Fibroblast of upper back skin (primary cell): Measurements from ENCODE around the gene PGAP2.
"Not testable (repeated sequence)": the region's sequence is repeated elsewhere in the genome, so short reads cannot be mapped to it uniquely, and the experiment has no call there.

Experiments used
- DNase-seq: peaks from one replicate; pipeline ENCODE4 v3.0.0-alpha.2; 2013

PGAP2 gene

DNA sequence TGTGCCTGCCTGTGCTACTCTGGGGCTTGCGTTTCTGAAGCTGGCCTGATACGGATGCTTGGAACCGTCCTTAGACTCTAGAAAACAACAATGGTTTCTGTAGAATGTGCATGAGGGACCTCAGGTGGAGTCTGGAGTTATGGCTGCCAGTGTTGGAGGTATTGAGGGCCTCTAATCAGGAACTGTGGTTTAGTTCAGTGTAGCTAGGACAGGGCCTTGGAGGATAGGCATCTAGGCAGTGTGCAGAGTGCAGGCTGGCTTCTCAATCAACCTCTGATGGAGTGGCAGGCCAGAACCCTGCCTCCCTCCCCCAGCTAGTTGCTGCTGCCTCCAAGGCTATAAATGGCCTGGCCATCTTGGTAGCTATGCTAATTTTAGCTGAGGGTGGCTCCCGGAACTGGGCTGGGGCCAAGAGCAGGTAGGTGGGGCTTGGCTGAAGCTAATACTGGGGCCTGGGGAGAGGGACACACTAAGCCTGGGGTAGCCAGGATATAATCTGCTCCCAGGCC is 51.1 kb downstream of the PGAP2 start:
- no peak for DNase-seq

DNA sequence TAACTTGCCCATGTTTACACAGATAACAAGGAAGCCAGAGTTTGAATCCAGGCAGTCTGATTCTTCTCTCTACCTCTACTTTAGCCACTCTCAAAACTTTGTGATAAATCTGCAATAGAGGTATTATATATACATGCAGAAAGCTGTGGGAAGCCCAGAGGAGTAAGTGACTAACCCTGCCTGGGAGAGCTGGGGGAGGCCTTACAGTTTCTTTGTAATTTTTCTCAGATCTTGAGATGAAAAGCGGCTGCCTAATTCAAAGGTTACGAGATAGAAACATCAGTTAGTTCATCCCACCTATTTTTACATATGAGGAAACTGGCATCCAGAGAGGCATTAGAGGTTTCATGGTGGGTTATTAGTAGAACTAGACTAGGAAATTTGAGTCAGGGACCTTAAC is 52.0 kb downstream of the PGAP2 start:
- no peak for DNase-seq

GRCh38 chr11:3860898-3861393 is 52.6 kb downstream of the PGAP2 start:
- DNase-seq = not testable (repeated sequence)

DNA sequence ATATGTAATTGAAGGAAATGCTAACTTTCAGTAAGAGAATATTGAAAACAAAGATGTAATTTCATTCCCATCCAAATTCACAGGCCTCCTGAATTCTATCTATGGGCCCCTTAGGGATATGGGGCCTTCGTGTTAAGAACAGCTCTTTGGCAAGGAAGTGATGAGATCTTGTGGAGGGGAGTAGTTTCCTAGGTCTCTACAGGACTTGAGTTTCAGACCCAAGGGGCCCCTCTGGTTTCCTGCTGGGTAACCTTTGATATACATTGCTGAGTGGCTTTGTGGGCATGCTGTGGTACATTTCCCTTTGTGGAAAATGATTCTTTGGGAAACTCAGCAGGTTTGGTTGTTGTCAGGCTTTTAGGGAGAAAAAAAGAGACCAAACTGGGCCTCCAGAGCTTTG is 53.3 kb downstream of the PGAP2 start:
- DNase-seq = peak; percentile 22

- peak; percentile 62 for DNase-seq
Observed at GRCh38 chr11:3865388-3866193, 57.2 kb downstream of the PGAP2 start.

GRCh38 chr11:3866206-3866605 is 57.8 kb downstream of the PGAP2 start:
- no peak for DNase-seq

DNA sequence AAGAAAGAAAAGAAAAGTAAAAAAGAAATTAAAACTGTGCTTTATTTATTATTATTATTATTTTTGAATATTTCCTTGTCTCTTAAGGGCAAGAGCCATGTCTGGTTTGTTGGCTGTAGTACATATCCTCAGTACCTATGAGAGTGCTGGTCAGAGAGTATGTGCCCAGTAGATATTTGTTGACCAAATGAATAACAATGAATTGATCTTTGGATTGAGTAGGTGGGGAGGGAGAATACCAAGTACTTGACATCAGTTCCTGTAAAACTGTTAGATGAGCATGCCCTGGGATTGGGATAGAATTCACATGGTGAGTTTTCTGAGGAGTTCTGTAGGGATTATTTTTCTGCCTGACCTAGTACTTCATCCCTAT is 58.5 kb downstream of the PGAP2 start:
- DNase-seq = no peak

- no peak for DNase-seq
Observed at GRCh38 chr11:3867209-3868091, 59.1 kb downstream of the PGAP2 start.

DNA sequence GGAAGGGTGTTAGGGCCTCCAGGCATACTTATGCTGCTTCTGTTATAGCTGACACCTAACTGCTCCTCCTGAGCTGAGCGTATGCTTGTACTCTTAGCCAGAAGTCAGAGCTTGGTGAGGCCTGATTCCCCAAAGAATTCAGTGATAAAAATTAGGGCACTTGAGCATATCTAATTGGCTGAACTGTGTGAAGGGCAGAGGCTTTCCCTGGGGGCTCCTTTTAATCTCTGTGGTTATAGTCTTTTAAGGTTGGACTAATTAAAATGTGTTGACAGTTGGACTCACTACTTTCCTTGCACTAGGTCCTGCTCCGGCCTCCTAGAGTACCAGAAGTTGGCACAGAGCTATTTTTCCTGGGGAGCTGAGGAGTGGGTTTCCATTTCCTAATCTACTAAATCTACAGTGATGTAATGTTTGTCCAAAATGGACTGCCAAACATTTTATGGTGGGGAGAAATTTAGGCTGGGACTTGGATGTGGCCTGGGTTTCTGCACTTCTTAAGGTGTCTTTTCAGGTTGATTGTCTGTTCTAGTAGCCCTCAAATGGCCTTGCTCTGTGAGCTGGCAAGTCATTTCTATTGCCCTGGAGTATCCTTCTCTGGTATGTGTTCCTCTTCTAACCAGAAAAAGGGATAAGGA is 65.5 kb downstream of the PGAP2 start:
- no peak for DNase-seq
